Measurements from ENCODE around the gene SLC2A2.
"Not testable (repeated sequence)": the region's sequence is repeated elsewhere in the genome, so short reads cannot be mapped to it uniquely, and the experiment has no call there.

Gene SLC2A2

GRCh38 chr3:170982733-170983132 is 43.8 kb downstream of the SLC2A2 start:
- no peak for DNase-seq

GRCh38 chr3:170980399-170980798 is 46.1 kb downstream of the SLC2A2 start:
- DNase-seq = no peak

DNA sequence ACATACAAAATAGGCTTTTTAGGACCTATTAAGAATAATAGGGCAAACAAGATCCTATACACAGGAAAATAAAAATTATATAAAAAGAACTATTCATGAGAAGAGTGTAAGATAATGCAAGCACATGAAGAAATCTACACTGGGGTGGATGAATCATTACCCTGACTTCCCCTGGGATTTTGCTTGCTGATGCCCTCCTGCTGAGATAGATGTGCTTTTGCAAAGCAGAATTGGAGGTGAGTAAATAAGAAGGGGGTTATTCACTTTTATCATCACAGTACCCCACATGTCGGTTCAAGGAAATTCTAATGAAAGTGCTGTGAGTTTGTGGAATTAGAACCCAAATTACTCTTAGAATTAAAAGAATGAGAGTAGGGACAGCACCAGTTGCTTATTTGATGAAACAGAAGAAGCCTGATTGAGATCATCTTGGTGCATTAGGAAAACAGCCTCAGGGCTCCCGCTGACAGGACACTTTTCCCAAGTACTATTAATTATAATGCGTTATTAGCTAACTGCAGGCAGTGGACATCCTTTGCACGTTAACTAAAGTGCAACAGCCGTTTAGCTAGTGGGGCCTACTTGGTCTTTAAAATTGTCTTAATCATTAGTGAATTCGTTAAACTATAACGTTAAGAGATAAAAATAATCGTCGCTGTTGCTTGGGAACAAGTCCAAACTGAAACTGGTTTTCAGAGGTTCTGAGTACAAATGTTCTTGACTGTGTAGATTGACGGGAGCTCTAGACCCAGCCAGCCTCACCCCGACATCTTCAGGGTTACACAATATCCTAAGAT is 48.4 kb downstream of the SLC2A2 start:
- no peak for DNase-seq

DNA sequence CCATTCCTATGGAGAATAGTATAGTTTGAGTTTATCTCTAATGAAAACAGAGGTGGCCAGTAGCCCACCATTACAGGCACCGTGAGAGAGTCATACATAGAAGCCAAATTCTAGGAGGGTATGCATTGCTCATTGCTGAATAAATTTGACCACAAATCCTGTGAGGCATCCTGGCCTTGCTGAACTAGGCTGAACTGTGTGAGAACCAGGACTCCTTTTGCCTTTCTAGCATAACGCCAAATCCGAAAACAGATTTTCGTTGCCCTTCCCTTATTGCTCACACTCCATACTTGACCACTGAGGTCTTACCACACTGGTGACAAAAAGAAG is 50.4 kb downstream of the SLC2A2 start:
- DNase-seq = no peak

DNA sequence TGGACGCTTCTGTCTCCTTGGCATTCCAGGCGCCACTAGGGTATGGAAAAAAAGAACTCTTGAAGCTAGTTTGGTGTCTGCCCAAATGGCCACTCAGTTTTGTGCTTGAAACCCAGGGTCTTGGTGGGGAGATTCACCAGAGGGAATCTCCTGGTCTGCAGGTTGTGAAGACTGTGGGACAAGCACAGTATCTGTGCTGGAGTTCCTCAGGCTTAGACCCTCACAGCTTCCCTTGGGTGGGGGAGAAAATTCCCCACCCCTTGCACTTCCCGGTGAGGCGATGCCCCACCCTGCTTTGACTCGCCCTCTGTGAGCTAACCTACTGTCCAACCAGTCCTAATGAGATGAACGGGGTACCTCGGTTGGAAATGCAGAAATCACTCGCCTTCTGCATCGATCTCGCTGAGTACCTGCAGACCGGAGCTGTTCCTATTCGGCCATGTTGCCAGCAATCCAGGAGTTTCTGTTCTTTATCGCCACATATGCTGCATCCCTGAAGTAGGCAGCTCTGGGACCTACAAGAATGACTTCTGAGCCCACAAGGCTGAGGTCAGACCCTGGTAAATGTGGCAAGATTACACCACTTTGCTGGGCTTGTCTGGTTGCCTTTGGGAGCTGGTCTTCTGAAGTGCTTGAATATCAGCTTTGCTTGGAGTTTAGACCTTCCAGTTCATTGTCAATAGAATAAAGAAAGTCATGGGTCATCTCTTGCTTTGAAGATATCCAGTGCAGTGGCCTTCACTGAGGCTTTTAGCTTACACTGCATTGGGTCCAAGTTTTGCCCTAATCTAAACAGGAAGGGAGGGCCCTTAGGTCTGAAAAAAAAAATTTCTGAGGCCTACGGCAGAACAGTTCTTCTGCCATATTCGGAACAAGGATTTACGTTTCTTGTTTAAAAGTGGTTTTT is 51.0 kb downstream of the SLC2A2 start:
- DNase-seq = no peak

DNA sequence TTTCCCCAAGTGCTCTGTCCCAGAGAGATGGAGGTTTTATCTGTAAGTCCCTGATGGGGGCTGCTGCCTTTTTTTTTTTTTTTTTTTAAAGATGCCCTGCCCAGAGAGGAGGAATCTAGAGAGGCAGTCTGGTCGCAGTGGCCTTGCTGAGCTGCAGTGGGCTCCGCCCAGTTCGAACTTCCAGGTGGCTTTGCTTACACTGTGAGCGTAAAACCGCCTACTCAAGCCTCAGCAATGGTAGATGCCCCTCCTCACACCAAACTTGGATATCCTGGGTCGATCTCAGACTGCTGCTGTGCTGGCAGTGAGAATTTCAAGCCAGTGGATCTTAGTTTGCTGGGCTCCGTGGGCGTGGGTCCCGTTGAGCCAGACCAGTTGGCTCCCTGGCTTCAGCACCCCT is 51.6 kb downstream of the SLC2A2 start:
- no peak for DNase-seq

DNA sequence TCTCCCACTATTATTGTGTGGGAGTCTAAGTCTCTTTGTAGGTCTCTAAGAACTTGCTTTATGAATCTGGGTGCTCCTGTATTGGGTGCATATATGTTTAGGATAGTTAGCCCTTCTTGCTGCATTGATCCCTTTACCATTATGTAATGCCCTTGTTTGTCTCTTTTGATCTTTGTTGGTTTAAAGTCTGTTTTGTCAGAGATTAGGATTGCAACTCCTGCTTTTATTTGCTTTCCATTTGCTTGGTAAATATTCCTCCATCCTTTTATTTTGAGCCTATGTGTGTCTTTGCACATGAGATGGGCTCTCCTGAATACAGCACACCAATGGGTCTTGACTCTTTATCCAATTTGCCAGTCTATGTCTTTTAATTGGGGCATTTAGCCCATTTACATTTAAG is 53.6 kb downstream of the SLC2A2 start:
- not testable (repeated sequence) for DNase-seq

GRCh38 chr3:170967126-170967525 is 59.4 kb downstream of the SLC2A2 start:
- DNase-seq = no peak

GRCh38 chr3:170966495-170966894 is 60.0 kb downstream of the SLC2A2 start:
- no peak for DNase-seq

- DNase-seq = no peak
These were observed 64.1 kb downstream of the SLC2A2 start for GRCh38 chr3:170962411-170962810.

GRCh38 chr3:170961616-170962400 is 64.7 kb downstream of the SLC2A2 start:
- DNase-seq = no peak

- no peak for DNase-seq
These were observed 67.1 kb downstream of the SLC2A2 start for GRCh38 chr3:170959457-170959856.

DNA sequence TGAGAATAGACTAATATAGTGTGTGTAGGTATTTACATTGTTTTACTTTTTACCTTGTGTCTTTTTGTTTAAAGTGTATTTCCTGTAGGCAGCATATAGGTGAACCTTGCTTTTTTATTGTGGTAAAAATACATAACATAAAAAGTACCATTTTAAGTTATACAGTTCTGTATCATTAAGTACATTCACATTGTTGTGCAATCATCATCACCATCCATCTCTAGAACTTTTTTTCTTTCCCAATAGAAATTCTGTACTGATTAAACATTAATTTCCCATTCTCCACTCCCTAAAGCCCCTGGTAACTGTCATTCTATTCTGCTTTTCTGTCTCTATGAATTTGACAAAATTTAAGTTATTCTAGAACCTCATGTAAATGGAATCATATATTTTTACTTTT is 69.9 kb downstream of the SLC2A2 start:
- no peak for DNase-seq

GRCh38 chr3:170953736-170954135 is 72.8 kb downstream of the SLC2A2 start:
- DNase-seq = no peak

DNA sequence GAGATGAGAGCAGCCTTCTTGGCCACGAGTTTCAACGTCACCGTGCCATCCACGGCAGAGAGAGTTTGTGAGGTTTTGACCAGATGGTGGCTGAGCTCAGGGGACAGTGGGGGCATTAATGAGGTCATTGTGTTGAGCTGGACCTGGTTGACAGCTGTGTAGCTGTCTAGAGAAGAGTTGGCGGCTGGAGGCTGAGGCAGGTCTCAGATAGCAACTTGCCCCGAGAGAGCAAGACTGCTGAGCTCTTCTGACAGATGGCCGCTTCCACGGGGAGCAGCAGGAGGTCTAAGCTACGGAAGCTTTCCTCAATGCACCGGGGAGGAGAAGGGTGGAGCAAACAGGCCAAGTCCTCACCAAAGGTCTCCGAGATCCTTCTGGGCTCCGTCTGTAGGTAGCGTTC is 73.3 kb downstream of the SLC2A2 start:
- no peak for DNase-seq

- DNase-seq = no peak
These were observed 77.3 kb downstream of the SLC2A2 start for GRCh38 chr3:170949211-170949610.

DNA sequence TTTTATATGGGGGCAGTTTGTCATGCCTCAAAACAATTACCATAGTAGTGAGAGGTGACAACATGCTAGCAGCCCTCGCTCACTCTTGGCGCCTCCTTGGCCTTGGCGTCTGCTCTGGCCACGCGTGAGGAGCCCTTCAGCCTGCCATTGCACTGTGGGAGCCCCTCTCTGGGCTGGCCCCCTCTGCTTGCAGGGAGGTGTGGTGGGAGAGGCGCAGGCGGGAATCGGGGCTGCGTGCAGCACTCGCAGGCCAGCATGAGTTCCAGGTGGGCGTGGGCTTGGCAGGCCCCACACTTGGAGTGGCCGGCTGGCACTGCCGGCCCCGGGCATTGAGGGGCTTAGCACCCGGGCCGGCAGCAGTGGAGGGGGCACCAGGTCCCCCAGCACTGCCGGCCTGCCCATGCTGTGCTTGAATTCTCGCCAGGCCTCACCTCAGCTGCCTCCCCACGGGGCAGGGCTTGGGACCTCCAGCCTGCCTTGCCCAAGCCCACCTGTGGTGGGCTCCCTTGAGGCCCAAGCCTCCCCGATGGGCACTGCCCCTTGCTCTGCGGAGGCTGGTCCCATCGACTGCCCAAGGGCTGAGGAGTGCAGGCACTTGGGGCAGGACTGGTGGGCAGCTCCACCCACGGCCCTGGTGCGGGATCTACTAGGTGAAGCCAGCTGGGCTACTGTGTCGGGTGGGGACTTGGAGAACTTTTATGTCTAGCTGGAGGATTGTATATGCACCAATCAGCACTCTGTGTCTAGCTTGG is 79.3 kb downstream of the SLC2A2 start:
- DNase-seq = no peak

All from stimulated activated CD4-positive, alpha-beta T cell treated with anti-CD3 and anti-CD28 coated beads, Interleukin-4, amount 100 ng/mL, for 24 hours (primary cell).